ENCODE data around the gene SMC6.

Gene SMC6

GRCh38 chr2:17793296-17793695 is 39.7 kb upstream of the SMC6 start:
- H3K18ac ChIP-seq (ENCODE audit: low read length), result no peak overlapping the region
- H3K9ac ChIP-seq (ENCODE audit: low read length), result no peak overlapping the region
- H4K12ac ChIP-seq (ENCODE audit: low read depth, low read length), result no peak overlapping the region
- no peak overlapping the region for H3K4me2 ChIP-seq (ENCODE audit: low read length)
- H4K8ac ChIP-seq (ENCODE audit: low read depth, low read length), result no peak overlapping the region
- H2BK5ac ChIP-seq (ENCODE audit: low read depth, low read length, poor library complexity), result no peak overlapping the region
- H3K27ac ChIP-seq (ENCODE audit: low read depth, low read length), result no peak overlapping the region
- no peak overlapping the region for H3K4me3 ChIP-seq (ENCODE audit: low read depth, low read length)
- H3K79me1 ChIP-seq (ENCODE audit: low read length), result no peaks in the 10 kb centered on the region
- H3K14ac ChIP-seq (ENCODE audit: low read length), result no peak overlapping the region
- WGBS (ENCODE audit: extremely low coverage, insufficient coverage, insufficient read length), result no CpG with 5 or more reads among the region's 4 CpGs
- no peak overlapping the region for H3K4ac ChIP-seq (ENCODE audit: low read depth, low read length)
- no peak overlapping the region for H2AK5ac ChIP-seq (ENCODE audit: low read length)
- H3K23ac ChIP-seq (ENCODE audit: low read length), result no peak overlapping the region
- H3K79me2 ChIP-seq (ENCODE audit: control insufficient read depth, insufficient read depth, low read length, poor library complexity), result no peaks in the 10 kb centered on the region
- H3K4me1 ChIP-seq (ENCODE audit: control insufficient read depth in 1 of 2, insufficient read depth in 2 of 2, low read length in 2 of 2), result no peaks in the 10 kb centered on the region
- no peaks in the 10 kb centered on the region for H3K36me3 ChIP-seq (ENCODE audit: control insufficient read depth in 1 of 2, insufficient read depth in 2 of 2, low read length in 2 of 2)
- no peaks in the 10 kb centered on the region for H3K9me3 ChIP-seq (ENCODE audit: insufficient read depth, low read depth, low read length)
- no peak overlapping the region for H4K91ac ChIP-seq (ENCODE audit: low read depth, low read length)
- H3K27me3 ChIP-seq (ENCODE audit: insufficient read depth, low read length), result no peaks in the 10 kb centered on the region
- H2BK12ac ChIP-seq (ENCODE audit: low read length), result no peak overlapping the region
- DNase-seq, result no peak
- H2BK120ac ChIP-seq (ENCODE audit: insufficient read depth, low read length, poor library complexity), result no peak overlapping the region
- no peak overlapping the region for H2AFZ ChIP-seq (ENCODE audit: insufficient read depth, low read length, poor library complexity)

- H3K4me3 ChIP-seq (ENCODE audit: low read depth, low read length), result no peak overlapping the region
- no peak overlapping the region for H3K18ac ChIP-seq (ENCODE audit: low read length)
- H3K9ac ChIP-seq (ENCODE audit: low read length), result no peak overlapping the region
- H2BK120ac ChIP-seq (ENCODE audit: insufficient read depth, low read length, poor library complexity), result no peak overlapping the region
- H3K4me2 ChIP-seq (ENCODE audit: low read length), result no peak overlapping the region
- no peak overlapping the region for H3K4ac ChIP-seq (ENCODE audit: low read depth, low read length)
- no peak overlapping the region for H2BK5ac ChIP-seq (ENCODE audit: low read depth, low read length, poor library complexity)
- no peak for DNase-seq
- H3K9me3 ChIP-seq (ENCODE audit: insufficient read depth, low read depth, low read length), result no peaks in the 10 kb centered on the region
- no peak overlapping the region for H3K14ac ChIP-seq (ENCODE audit: low read length)
- no peaks in the 10 kb centered on the region for H3K79me2 ChIP-seq (ENCODE audit: control insufficient read depth, insufficient read depth, low read length, poor library complexity)
- H3K36me3 ChIP-seq (ENCODE audit: control insufficient read depth in 1 of 2, insufficient read depth in 2 of 2, low read length in 2 of 2), result no peaks in the 10 kb centered on the region
- H3K4me1 ChIP-seq (ENCODE audit: control insufficient read depth in 1 of 2, insufficient read depth in 2 of 2, low read length in 2 of 2), result no peaks in the 10 kb centered on the region
- no peak overlapping the region for H2AFZ ChIP-seq (ENCODE audit: insufficient read depth, low read length, poor library complexity)
- no peak overlapping the region for H2BK12ac ChIP-seq (ENCODE audit: low read length)
- no peak overlapping the region for H3K23ac ChIP-seq (ENCODE audit: low read length)
- H3K27ac ChIP-seq (ENCODE audit: low read depth, low read length), result no peak overlapping the region
- H3K79me1 ChIP-seq (ENCODE audit: low read length), result no peaks in the 10 kb centered on the region
- H2AK5ac ChIP-seq (ENCODE audit: low read length), result no peak overlapping the region
- no peak overlapping the region for H4K8ac ChIP-seq (ENCODE audit: low read depth, low read length)
- H4K91ac ChIP-seq (ENCODE audit: low read depth, low read length), result no peak overlapping the region
- H4K12ac ChIP-seq (ENCODE audit: low read depth, low read length), result no peak overlapping the region
- no CpG with 5 or more reads among the region's 1 CpG for WGBS (ENCODE audit: extremely low coverage, insufficient coverage, insufficient read length)
- H3K27me3 ChIP-seq (ENCODE audit: insufficient read depth, low read length), result no peaks in the 10 kb centered on the region
Observed at GRCh38 chr2:17792515-17792914, 38.9 kb upstream of the SMC6 start.

GRCh38 chr2:17791817-17792130 is 38.2 kb upstream of the SMC6 start:
- H3K9ac ChIP-seq (ENCODE audit: low read length), result no peak overlapping the region
- H2BK12ac ChIP-seq (ENCODE audit: low read length), result no peak overlapping the region
- H2BK5ac ChIP-seq (ENCODE audit: low read depth, low read length, poor library complexity), result no peak overlapping the region
- no peak overlapping the region for H2AFZ ChIP-seq (ENCODE audit: insufficient read depth, low read length, poor library complexity)
- no peak overlapping the region for H3K4me2 ChIP-seq (ENCODE audit: low read length)
- H4K12ac ChIP-seq (ENCODE audit: low read depth, low read length), result no peak overlapping the region
- no peak overlapping the region for H3K27ac ChIP-seq (ENCODE audit: low read depth, low read length)
- H2AK5ac ChIP-seq (ENCODE audit: low read length), result no peak overlapping the region
- H4K8ac ChIP-seq (ENCODE audit: low read depth, low read length), result no peak overlapping the region
- no peak overlapping the region for H2BK120ac ChIP-seq (ENCODE audit: insufficient read depth, low read length, poor library complexity)
- H3K79me1 ChIP-seq (ENCODE audit: low read length), result no peaks in the 10 kb centered on the region
- no peaks in the 10 kb centered on the region for H3K36me3 ChIP-seq (ENCODE audit: control insufficient read depth in 1 of 2, insufficient read depth in 2 of 2, low read length in 2 of 2)
- no peak overlapping the region for H3K23ac ChIP-seq (ENCODE audit: low read length)
- no peak overlapping the region for H3K4ac ChIP-seq (ENCODE audit: low read depth, low read length)
- no peaks in the 10 kb centered on the region for H3K9me3 ChIP-seq (ENCODE audit: insufficient read depth, low read depth, low read length)
- H3K27me3 ChIP-seq (ENCODE audit: insufficient read depth, low read length), result no peaks in the 10 kb centered on the region
- DNase-seq, result no peak
- H3K18ac ChIP-seq (ENCODE audit: low read length), result no peak overlapping the region
- no peak overlapping the region for H4K91ac ChIP-seq (ENCODE audit: low read depth, low read length)
- no peaks in the 10 kb centered on the region for H3K79me2 ChIP-seq (ENCODE audit: control insufficient read depth, insufficient read depth, low read length, poor library complexity)
- no peak overlapping the region for H3K14ac ChIP-seq (ENCODE audit: low read length)
- no peaks in the 10 kb centered on the region for H3K4me1 ChIP-seq (ENCODE audit: control insufficient read depth in 1 of 2, insufficient read depth in 2 of 2, low read length in 2 of 2)
- no CpG with 5 or more reads among the region's 2 CpGs for WGBS (ENCODE audit: extremely low coverage, insufficient coverage, insufficient read length)
- H3K4me3 ChIP-seq (ENCODE audit: low read depth, low read length), result no peak overlapping the region

GRCh38 chr2:17791121-17791816 is 37.7 kb upstream of the SMC6 start:
- no peak overlapping the region for H2AK5ac ChIP-seq (ENCODE audit: low read length)

More at GRCh38 chr2:17791121-17791816, 37.7 kb upstream of the SMC6 start:
- Histone ChIP-seq H3K9ac (ENCODE audit: low read length) (no peak overlapping the region), H2AFZ (ENCODE audit: insufficient read depth, low read length, poor library complexity) (no peak overlapping the region), H3K23ac (ENCODE audit: low read length) (no peak overlapping the region), H4K12ac (ENCODE audit: low read depth, low read length) (no peak overlapping the region), H3K36me3 (ENCODE audit: control insufficient read depth in 1 of 2, insufficient read depth in 2 of 2, low read length in 2 of 2) (no peaks in the 10 kb centered on the region), H3K4ac (ENCODE audit: low read depth, low read length) (no peak overlapping the region), H2BK12ac (ENCODE audit: low read length) (no peak overlapping the region), H4K8ac (ENCODE audit: low read depth, low read length) (no peak overlapping the region), H2BK5ac (ENCODE audit: low read depth, low read length, poor library complexity) (no peak overlapping the region), H3K79me1 (ENCODE audit: low read length) (no peaks in the 10 kb centered on the region), H3K4me1 (ENCODE audit: control insufficient read depth in 1 of 2, insufficient read depth in 2 of 2, low read length in 2 of 2) (no peaks in the 10 kb centered on the region), H3K14ac (ENCODE audit: low read length) (no peak overlapping the region), H3K9me3 (ENCODE audit: insufficient read depth, low read depth, low read length) (no peaks in the 10 kb centered on the region), H3K27me3 (ENCODE audit: insufficient read depth, low read length) (no peaks in the 10 kb centered on the region), H3K18ac (ENCODE audit: low read length) (no peak overlapping the region), H3K27ac (ENCODE audit: low read depth, low read length) (no peak overlapping the region), H2BK120ac (ENCODE audit: insufficient read depth, low read length, poor library complexity) (no peak overlapping the region), H3K79me2 (ENCODE audit: control insufficient read depth, insufficient read depth, low read length, poor library complexity) (no peaks in the 10 kb centered on the region), H3K4me2 (ENCODE audit: low read length) (no peak overlapping the region), H4K91ac (ENCODE audit: low read depth, low read length) (no peak overlapping the region), H3K4me3 (ENCODE audit: low read depth, low read length) (no peak overlapping the region)
- DNase-seq, result no peak
- whole genome bisulfite sequencing (ENCODE audit: extremely low coverage, insufficient coverage, insufficient read length), result no CpG with 5 or more reads among the region's 5 CpGs

Measured in trophoblast cell (in vitro differentiated cells and primary cell).